WTC11 (cell line): ENCODE results near the gene AGO4. TPM values are rescaled to one million over a fixed set of nuclear protein-coding genes. Genes with fewer than 3 reads are reported as not detected.

Source experiments
- ATAC-seq: fragments of 200-7000 bp; cut with Tn5 transposase; 2 replicates; pipeline ENCODE4 v1.10.0; 2021; ENCODE audit warnings: mild to moderate bottlenecking, moderate library complexity
- CTCF ChIA-PET: fragments of 300-600 bp; sonication (Branson Sonifier 250); formaldehyde crosslinking; loops from one replicate; lab custom pipeline; 2021; ENCODE audit warnings: antibody characterized with exemption; lab: Charles Lee
- POLR2A ChIA-PET: fragments of 350-600 bp; sonication (Branson Sonifier 250); formaldehyde crosslinking; loops from one replicate; lab custom pipeline; 2021; ENCODE audit warnings: antibody characterized with exemption; lab: Charles Lee
- DNase-seq: peaks from one replicate; pipeline ENCODE4 v3.0.0; 2021; ENCODE audit warnings: low spot score
- H3K27ac Mint-ChIP-seq: 2 replicates; pipeline ENCODE4 v1.8.0; 2021; ENCODE audit warnings: mixed read lengths
- H3K27me3 Mint-ChIP-seq: 2 replicates; pipeline ENCODE4 v1.8.0; 2021; ENCODE audit warnings: low read depth, mild to moderate bottlenecking, moderate library complexity, mixed read lengths
- H3K36me3 Mint-ChIP-seq: 2 replicates; pipeline ENCODE4 v1.8.0; 2021; ENCODE audit warnings: mixed read lengths
- H3K4me1 Mint-ChIP-seq: 2 replicates; pipeline ENCODE4 v1.8.0; 2022; ENCODE audit warnings: mixed read lengths
- H3K4me3 Mint-ChIP-seq: 2 replicates; pipeline ENCODE4 v1.8.0; 2021; ENCODE audit warnings: mild to moderate bottlenecking, moderate library complexity, mixed read lengths
- H3K9me3 Mint-ChIP-seq: 2 replicates; pipeline ENCODE4 v1.8.0; 2021; ENCODE audit warnings: mixed read lengths
- ESRRA ChIP-seq: sonication (generic); formaldehyde crosslinking; IDR thresholded peaks from 2 replicates; pipeline ENCODE4 v1.8.1; 2022; ENCODE audit warnings: mild to moderate bottlenecking, missing genetic modification reagents, borderline replicate concordance
- ETV6 ChIP-seq: sonication (generic); formaldehyde crosslinking; IDR thresholded peaks from 2 replicates; pipeline ENCODE4 v1.8.1; 2022; ENCODE audit warnings: mild to moderate bottlenecking, missing genetic modification reagents
- GRHL2 ChIP-seq: fragments of 250-450 bp; sonication (Bioruptor Pico); IDR thresholded peaks from 2 replicates; pipeline ENCODE4 v1.8.0; 2022; ENCODE audit warnings: mild to moderate bottlenecking, moderate library complexity; ENCODE audit not compliant: insufficient replicate concordance, severe bottlenecking
- SMAD3 ChIP-seq: sonication (generic); formaldehyde crosslinking; IDR thresholded peaks from 2 replicates; pipeline ENCODE4 v1.8.0; 2022; ENCODE audit warnings: missing genetic modification reagents, mild to moderate bottlenecking, borderline replicate concordance
- TEAD1 ChIP-seq: sonication (generic); formaldehyde crosslinking; IDR thresholded peaks from 2 replicates; pipeline ENCODE4 v1.8.0; 2022; ENCODE audit warnings: mild to moderate bottlenecking, missing genetic modification reagents
- TP53 ChIP-seq: sonication (generic); formaldehyde crosslinking; IDR thresholded peaks from 2 replicates; pipeline ENCODE4 v1.8.1; 2023; ENCODE audit warnings: mild to moderate bottlenecking, missing genetic modification reagents
- ZBTB21 ChIP-seq: sonication (generic); formaldehyde crosslinking; IDR thresholded peaks from 2 replicates; pipeline ENCODE4 v1.8.1; 2023; ENCODE audit warnings: mild to moderate bottlenecking, missing genetic modification reagents, borderline replicate concordance
- ZNF263 ChIP-seq: sonication (generic); formaldehyde crosslinking; IDR thresholded peaks from 2 replicates; pipeline ENCODE4 v1.8.1; 2022; ENCODE audit warnings: low read depth, mild to moderate bottlenecking, moderate library complexity, missing genetic modification reagents
- total RNA-seq: library from RNA; stranded (reverse); gene quantifications from 3 replicates; pipeline ENCODE4 v1.2.3, GENCODE V29; 2021
- TF ChIP-seq, protein P1 (sequence below): sonication (generic); formaldehyde crosslinking; conservative IDR thresholded peaks from 2 replicates; pipeline ENCODE4 v1.8.1; 2022; ENCODE audit warnings: mild to moderate bottlenecking, missing genetic modification reagents
- TF ChIP-seq, protein P2 (sequence below): fragments of 200-600 bp; IDR thresholded peaks from 2 replicates; pipeline ENCODE4 v1.8.0; 2022; ENCODE audit warnings: antibody characterized with exemption
- TF ChIP-seq, protein P3 (sequence below): fragments of 250-450 bp; sonication (Bioruptor Pico); IDR thresholded peaks from 2 replicates; pipeline ENCODE4 v1.9.0; 2021; ENCODE audit warnings: mild to moderate bottlenecking, borderline replicate concordance
- TF ChIP-seq, protein P4 (sequence below): sonication (generic); formaldehyde crosslinking; IDR thresholded peaks from 2 replicates; pipeline ENCODE4 v1.8.0; 2022; ENCODE audit warnings: mild to moderate bottlenecking, missing genetic modification reagents
- TF ChIP-seq, protein P5 (sequence below): fragments of 250-450 bp; sonication (Bioruptor Pico); conservative IDR thresholded peaks from 2 replicates; pipeline ENCODE4 v1.9.0; 2021; ENCODE audit warnings: mild to moderate bottlenecking
- TF ChIP-seq, protein P6 (sequence below): sonication (generic); formaldehyde crosslinking; IDR thresholded peaks from 2 replicates; pipeline ENCODE4 v1.8.1; 2022; ENCODE audit warnings: low read depth, mild to moderate bottlenecking, moderate library complexity, missing genetic modification reagents, borderline replicate concordance

The AGO4 gene
- total RNA-seq, 1 experiment from 2014 or later: 8.7 TPM

DNA sequence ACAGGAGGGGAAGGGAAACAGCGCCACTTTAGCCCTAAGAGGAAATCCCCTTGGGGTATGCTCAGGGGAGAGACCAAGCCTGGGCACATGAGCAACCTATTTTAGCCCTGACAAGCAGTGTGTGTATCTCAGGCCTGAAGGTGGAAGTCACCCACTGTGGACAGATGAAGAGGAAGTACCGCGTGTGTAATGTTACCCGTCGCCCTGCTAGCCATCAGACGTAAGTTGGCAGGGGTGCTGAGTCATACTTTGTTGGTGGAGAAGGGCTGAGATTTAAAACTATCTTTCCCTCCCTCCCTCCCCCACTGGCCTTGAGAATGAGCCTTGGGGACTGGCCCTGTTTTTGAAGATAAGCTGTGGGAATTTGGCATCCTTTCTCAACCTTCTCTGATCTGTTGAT is 86.4 kb downstream of the AGO4 start:
- TF ChIP-seq, protein P1, sequence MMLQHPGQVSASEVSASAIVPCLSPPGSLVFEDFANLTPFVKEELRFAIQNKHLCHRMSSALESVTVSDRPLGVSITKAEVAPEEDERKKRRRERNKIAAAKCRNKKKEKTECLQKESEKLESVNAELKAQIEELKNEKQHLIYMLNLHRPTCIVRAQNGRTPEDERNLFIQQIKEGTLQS (CRISPR knock-in tag): no peak
- TF ChIP-seq, protein P2, sequence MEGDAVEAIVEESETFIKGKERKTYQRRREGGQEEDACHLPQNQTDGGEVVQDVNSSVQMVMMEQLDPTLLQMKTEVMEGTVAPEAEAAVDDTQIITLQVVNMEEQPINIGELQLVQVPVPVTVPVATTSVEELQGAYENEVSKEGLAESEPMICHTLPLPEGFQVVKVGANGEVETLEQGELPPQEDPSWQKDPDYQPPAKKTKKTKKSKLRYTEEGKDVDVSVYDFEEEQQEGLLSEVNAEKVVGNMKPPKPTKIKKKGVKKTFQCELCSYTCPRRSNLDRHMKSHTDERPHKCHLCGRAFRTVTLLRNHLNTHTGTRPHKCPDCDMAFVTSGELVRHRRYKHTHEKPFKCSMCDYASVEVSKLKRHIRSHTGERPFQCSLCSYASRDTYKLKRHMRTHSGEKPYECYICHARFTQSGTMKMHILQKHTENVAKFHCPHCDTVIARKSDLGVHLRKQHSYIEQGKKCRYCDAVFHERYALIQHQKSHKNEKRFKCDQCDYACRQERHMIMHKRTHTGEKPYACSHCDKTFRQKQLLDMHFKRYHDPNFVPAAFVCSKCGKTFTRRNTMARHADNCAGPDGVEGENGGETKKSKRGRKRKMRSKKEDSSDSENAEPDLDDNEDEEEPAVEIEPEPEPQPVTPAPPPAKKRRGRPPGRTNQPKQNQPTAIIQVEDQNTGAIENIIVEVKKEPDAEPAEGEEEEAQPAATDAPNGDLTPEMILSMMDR: no peak
- TF ChIP-seq SMAD3: no peak
- POLR2A ChIA-PET: no interaction called here
- Mint-ChIP-seq H3K4me3 (no peak overlapping the region), H3K27me3 (no peaks in the 10 kb centered on the region), H3K27ac (0 out of 2 replicates have a peak overlapping the region, but pooled peaks have one; percentile 34), H3K9me3 (no peaks in the 10 kb centered on the region), H3K4me1 (no peaks in the 10 kb centered on the region; the same call in 1 of the 2 replicates), H3K36me3 (peaks cover 78% of the 10 kb centered on the region)
- CTCF ChIA-PET: interaction anchor here (1.3 kb wide), 1 partner anchor 11 kb away, joined by 4 read pairs; the partner anchor contains the start of gene AGO1
- ATAC-seq (no peak), DNase-seq (no peak)

DNA sequence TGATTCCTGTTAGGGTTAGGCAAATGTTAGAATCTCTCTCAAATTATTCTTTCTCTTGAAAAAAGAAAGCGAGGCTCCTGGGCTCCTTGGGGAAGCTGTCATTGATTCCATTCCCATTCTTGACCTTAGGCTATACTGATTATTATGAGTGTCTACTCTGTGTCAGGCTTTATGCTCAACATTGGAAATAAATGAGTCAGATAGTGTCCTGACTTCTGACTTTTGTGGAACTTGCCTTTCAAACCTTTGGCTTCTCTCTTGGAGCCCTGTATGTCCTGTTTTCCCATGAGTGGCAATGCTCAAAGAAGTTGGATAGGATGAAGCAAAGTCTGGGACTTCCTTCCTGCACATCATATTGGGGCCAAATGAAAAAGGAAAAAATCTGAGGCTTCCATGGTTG is 86.8 kb downstream of the AGO4 start:
- ChIA-PET CTCF (interaction anchor here (1.3 kb wide), 1 partner anchor 11 kb away, joined by 4 read pairs; the partner anchor contains the start of gene AGO1), POLR2A (no interaction called here)
- no peak for TF ChIP-seq SMAD3
- TF ChIP-seq, protein P3, sequence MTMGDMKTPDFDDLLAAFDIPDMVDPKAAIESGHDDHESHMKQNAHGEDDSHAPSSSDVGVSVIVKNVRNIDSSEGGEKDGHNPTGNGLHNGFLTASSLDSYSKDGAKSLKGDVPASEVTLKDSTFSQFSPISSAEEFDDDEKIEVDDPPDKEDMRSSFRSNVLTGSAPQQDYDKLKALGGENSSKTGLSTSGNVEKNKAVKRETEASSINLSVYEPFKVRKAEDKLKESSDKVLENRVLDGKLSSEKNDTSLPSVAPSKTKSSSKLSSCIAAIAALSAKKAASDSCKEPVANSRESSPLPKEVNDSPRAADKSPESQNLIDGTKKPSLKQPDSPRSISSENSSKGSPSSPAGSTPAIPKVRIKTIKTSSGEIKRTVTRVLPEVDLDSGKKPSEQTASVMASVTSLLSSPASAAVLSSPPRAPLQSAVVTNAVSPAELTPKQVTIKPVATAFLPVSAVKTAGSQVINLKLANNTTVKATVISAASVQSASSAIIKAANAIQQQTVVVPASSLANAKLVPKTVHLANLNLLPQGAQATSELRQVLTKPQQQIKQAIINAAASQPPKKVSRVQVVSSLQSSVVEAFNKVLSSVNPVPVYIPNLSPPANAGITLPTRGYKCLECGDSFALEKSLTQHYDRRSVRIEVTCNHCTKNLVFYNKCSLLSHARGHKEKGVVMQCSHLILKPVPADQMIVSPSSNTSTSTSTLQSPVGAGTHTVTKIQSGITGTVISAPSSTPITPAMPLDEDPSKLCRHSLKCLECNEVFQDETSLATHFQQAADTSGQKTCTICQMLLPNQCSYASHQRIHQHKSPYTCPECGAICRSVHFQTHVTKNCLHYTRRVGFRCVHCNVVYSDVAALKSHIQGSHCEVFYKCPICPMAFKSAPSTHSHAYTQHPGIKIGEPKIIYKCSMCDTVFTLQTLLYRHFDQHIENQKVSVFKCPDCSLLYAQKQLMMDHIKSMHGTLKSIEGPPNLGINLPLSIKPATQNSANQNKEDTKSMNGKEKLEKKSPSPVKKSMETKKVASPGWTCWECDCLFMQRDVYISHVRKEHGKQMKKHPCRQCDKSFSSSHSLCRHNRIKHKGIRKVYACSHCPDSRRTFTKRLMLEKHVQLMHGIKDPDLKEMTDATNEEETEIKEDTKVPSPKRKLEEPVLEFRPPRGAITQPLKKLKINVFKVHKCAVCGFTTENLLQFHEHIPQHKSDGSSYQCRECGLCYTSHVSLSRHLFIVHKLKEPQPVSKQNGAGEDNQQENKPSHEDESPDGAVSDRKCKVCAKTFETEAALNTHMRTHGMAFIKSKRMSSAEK: no peak
- no peak for TF ChIP-seq TEAD1 (CRISPR knock-in tag)
- TF ChIP-seq, protein P4, sequence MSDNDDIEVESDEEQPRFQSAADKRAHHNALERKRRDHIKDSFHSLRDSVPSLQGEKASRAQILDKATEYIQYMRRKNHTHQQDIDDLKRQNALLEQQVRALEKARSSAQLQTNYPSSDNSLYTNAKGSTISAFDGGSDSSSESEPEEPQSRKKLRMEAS (CRISPR knock-in tag): no peak
- TF ChIP-seq, protein P5, sequence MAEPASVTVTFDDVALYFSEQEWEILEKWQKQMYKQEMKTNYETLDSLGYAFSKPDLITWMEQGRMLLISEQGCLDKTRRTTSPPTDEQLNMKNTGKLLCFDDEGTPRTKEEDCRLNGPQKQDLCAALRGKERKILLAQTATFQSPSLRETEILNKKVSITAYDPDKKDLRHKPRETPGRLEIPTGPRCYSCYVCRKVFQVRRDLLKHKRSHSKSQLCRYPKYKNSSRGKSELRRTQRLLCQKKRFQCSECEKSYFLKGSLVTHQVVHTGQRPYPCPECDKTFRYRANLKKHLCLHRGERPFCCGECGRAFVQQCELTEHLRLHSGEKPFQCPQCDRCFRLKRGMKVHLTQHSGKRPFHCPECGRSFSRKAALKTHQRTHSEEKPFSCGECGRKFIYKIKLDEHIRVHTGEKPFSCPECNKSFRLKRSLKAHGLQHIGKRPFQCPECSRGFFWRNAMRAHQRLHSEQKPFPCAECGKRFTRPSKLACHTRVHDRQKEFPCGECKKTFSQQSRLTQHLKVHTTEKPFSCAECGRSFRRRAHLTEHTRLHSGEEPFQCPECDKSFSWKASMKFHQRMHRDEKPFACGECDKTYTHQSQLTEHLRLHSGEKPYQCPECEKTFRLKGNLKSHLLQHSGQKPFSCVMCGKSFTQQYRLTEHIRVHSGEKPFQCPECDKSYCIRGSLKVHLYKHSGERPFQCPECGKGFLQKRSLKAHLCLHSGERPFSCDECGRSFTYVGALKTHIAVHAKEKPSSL (CRISPR knock-in tag): no peak
- no peak for TF ChIP-seq ZNF263 (CRISPR knock-in tag)
- no peak for TF ChIP-seq ETV6 (CRISPR knock-in tag)
- no peak for TF ChIP-seq GRHL2 (CRISPR knock-in tag)
- TF ChIP-seq ESRRA (CRISPR knock-in tag): no peak
- no peak for TF ChIP-seq ZBTB21
- TF ChIP-seq, protein P6, sequence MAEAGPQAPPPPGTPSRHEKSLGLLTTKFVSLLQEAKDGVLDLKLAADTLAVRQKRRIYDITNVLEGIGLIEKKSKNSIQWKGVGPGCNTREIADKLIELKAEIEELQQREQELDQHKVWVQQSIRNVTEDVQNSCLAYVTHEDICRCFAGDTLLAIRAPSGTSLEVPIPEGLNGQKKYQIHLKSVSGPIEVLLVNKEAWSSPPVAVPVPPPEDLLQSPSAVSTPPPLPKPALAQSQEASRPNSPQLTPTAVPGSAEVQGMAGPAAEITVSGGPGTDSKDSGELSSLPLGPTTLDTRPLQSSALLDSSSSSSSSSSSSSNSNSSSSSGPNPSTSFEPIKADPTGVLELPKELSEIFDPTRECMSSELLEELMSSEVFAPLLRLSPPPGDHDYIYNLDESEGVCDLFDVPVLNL: no peak
- no peak for TF ChIP-seq TP53 (CRISPR knock-in tag)
- peaks cover 80% of the 10 kb centered on the region for H3K36me3 Mint-ChIP-seq
- DNase-seq: no peak
- H3K27me3 Mint-ChIP-seq: no peaks in the 10 kb centered on the region
- no peaks in the 10 kb centered on the region for H3K4me1 Mint-ChIP-seq
- no peak overlapping the region for H3K27ac Mint-ChIP-seq
- no peak for ATAC-seq
- no peak overlapping the region for H3K4me3 Mint-ChIP-seq
- no peaks in the 10 kb centered on the region for H3K9me3 Mint-ChIP-seq
